Mesenchymal stem cell (in vitro differentiated cells and primary cell): ENCODE results near the gene ADCY1.

Experiments used
- DNase-seq: peaks from one replicate; pipeline ENCODE4 v3.0.0-alpha.2; 2013
- H2AFZ ChIP-seq: one replicate; pipeline ENCODE4 v1.6.1; 2013; ENCODE audit warnings: low read depth, mild to moderate bottlenecking, control low read depth, inconsistent platforms, low read length, moderate library complexity
- H2AK5ac ChIP-seq: 2 replicates; pipeline ENCODE4 v1.6.1; 2013; ENCODE audit warnings: low read length, moderate library complexity, mild to moderate bottlenecking, inconsistent platforms; ENCODE audit not compliant: severe bottlenecking
- H2BK120ac ChIP-seq: one replicate; pipeline ENCODE4 v1.6.1; 2013; ENCODE audit warnings: low read depth, mild to moderate bottlenecking, inconsistent platforms, low read length, moderate library complexity
- H2BK12ac ChIP-seq, 2 experiments: one replicate each; pipeline ENCODE4 v1.6.1; 2013; ENCODE audit warnings: inconsistent platforms in 2 of 2, low read length in 2 of 2, mild to moderate bottlenecking in 2 of 2, moderate library complexity in 2 of 2, control low read depth in 1 of 2
- H2BK15ac ChIP-seq: one replicate; pipeline ENCODE4 v1.6.1; 2013; ENCODE audit warnings: mild to moderate bottlenecking, low read depth, inconsistent platforms; ENCODE audit not compliant: poor library complexity, severe bottlenecking
- H2BK5ac ChIP-seq: 2 replicates; pipeline ENCODE4 v1.6.1; 2013; ENCODE audit warnings: low read depth, mild to moderate bottlenecking, low read length, control low read depth, inconsistent platforms; ENCODE audit not compliant: poor library complexity, severe bottlenecking
- H3K14ac ChIP-seq, 2 experiments: one replicate each; pipeline ENCODE4 v1.6.1; 2013; ENCODE audit warnings: inconsistent platforms in 2 of 2, low read length in 2 of 2, control low read depth in 1 of 2, mild to moderate bottlenecking in 1 of 2, moderate library complexity in 1 of 2
- H3K18ac ChIP-seq, 2 experiments: one replicate each; pipeline ENCODE4 v1.6.1; 2013; ENCODE audit warnings: inconsistent platforms in 2 of 2, low read length in 2 of 2, control low read depth in 1 of 2, low read depth in 1 of 2, mild to moderate bottlenecking in 1 of 2
- H3K23ac ChIP-seq, 2 experiments: one replicate each; pipeline ENCODE4 v1.6.1; 2013; ENCODE audit warnings: inconsistent platforms in 2 of 2, low read length in 2 of 2, mild to moderate bottlenecking in 2 of 2, moderate library complexity in 2 of 2, control low read depth in 1 of 2
- H3K27ac ChIP-seq: 2 replicates; pipeline ENCODE4 v1.5.1; 2013; ENCODE audit warnings: mild to moderate bottlenecking, moderate library complexity, low read length, control low read depth, inconsistent platforms; ENCODE audit not compliant: poor library complexity, severe bottlenecking
- H3K27me3 ChIP-seq, 2 experiments: 2 replicates each; pipeline versions ENCODE4 v1.6.1 to v1.7.0; 2013; ENCODE audit warnings: low read length in 2 of 2, mild to moderate bottlenecking in 2 of 2, moderate library complexity in 2 of 2, control low read depth in 1 of 2, inconsistent platforms in 1 of 2; ENCODE audit not compliant: control insufficient read depth in 1 of 2, insufficient read depth in 1 of 2
- H3K36me3 ChIP-seq, 2 experiments: 2 replicates each; pipeline versions ENCODE4 v1.6.1 to v1.7.0; 2013; ENCODE audit warnings: low read length in 2 of 2, control low read depth in 1 of 2, inconsistent platforms in 1 of 2, low read depth in 1 of 2, mild to moderate bottlenecking in 1 of 2; ENCODE audit not compliant: insufficient read depth in 2 of 2, control insufficient read depth in 1 of 2
- H3K4ac ChIP-seq, 2 experiments: one replicate each; pipeline ENCODE4 v1.6.1; 2013; ENCODE audit warnings: inconsistent platforms in 2 of 2, low read length in 2 of 2, mild to moderate bottlenecking in 2 of 2, moderate library complexity in 2 of 2, control low read depth in 1 of 2, low read depth in 1 of 2
- H3K4me1 ChIP-seq: 2 replicates; pipeline ENCODE4 v1.6.1; 2013; ENCODE audit warnings: low read depth, low read length, control low read depth; ENCODE audit not compliant: control insufficient read depth, insufficient read depth
- H3K4me2 ChIP-seq: 2 replicates; pipeline ENCODE4 v1.6.1; 2013; ENCODE audit warnings: low read length, mild to moderate bottlenecking, inconsistent platforms; ENCODE audit not compliant: poor library complexity, severe bottlenecking
- H3K4me3 ChIP-seq, 2 experiments: 2 replicates each; pipeline versions ENCODE4 v1.5.1 to v1.7.0; 2013; ENCODE audit warnings: low read length in 2 of 2, mild to moderate bottlenecking in 2 of 2, control low read depth in 1 of 2, low read depth in 1 of 2; ENCODE audit not compliant: insufficient read depth in 1 of 2
- H3K79me1 ChIP-seq: replicated peaks from 2 replicates; pipeline ENCODE4 v1.6.1; 2013; ENCODE audit warnings: mild to moderate bottlenecking, control low read depth, low read length, inconsistent platforms; ENCODE audit not compliant: poor library complexity, severe bottlenecking
- H3K9ac ChIP-seq: 2 replicates; pipeline ENCODE4 v1.7.0; 2013; ENCODE audit warnings: mild to moderate bottlenecking, low read length, moderate library complexity
- H3K9me3 ChIP-seq: 2 replicates; pipeline ENCODE4 v1.7.0; 2013; ENCODE audit warnings: mild to moderate bottlenecking, low read length; ENCODE audit not compliant: control insufficient read depth
- H4K8ac ChIP-seq: one replicate; pipeline ENCODE4 v1.6.1; 2013; ENCODE audit warnings: inconsistent platforms, mild to moderate bottlenecking, low read length, moderate library complexity
- H4K91ac ChIP-seq: one replicate; pipeline ENCODE4 v1.6.1; 2013; ENCODE audit warnings: mild to moderate bottlenecking, low read length, inconsistent platforms
- WGBS: methylation state at CpG from one replicate; pipeline ENCODE4 v1.1.7; 2013; ENCODE audit warnings: mixed read lengths; 5-methylcytosine and 5-hydroxymethylcytosine counted together

The ADCY1 gene

DNA sequence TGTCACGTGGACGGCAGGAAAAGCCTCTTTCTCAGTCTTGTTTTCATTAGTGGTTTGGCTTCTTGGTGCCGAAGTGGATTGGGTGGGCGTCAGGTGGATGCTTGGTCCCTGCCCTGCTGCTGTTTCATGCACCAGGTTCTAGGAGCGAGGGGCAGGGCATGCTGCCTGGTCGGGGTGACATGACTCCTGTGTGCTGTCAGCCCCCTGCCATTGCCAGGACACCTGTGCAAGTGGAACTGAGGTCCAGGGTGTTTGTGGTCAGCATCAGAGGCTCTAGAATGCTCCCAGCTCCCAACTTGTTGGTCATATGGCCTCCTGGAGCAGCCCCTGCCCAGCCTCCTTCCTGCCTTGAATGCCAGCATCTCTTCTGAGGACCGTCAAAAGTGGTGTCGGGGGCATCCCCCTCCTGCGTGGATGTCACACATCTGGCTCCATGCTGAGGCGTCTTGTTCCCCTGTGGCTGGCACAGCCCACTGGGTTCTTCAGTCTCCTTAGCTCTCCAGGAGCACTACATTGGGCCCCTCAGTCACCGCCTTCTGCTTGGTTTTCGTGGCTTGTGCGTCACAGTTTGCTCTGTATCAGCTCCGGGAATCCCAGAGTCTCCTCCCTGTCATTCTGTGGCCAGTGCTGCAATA is 24.8 kb downstream of the ADCY1 start:
- no peak overlapping the region for H3K9ac ChIP-seq

GRCh38 chr7:45599851-45600706 is 25.9 kb downstream of the ADCY1 start:
- no peak overlapping the region for H3K4me3 ChIP-seq

More for the DNA sequence above, 24.8 kb downstream of the ADCY1 start:
- no peaks in the 10 kb centered on the region for H3K79me1 ChIP-seq
- H3K36me3 ChIP-seq, result no peaks in the 10 kb centered on the region
- DNase-seq, result no peak
- no peak overlapping the region for H4K8ac ChIP-seq
- H4K91ac ChIP-seq, result no peak overlapping the region
- H3K4me3 ChIP-seq, result no peak overlapping the region
- peaks cover 2% of the 10 kb centered on the region for H3K4me1 ChIP-seq
- no peak overlapping the region for H3K4me2 ChIP-seq
- H3K18ac ChIP-seq, result no peak overlapping the region
- no peak overlapping the region for H2AFZ ChIP-seq
- no peak overlapping the region for H3K27ac ChIP-seq
- H2AK5ac ChIP-seq, result no peak overlapping the region
- H2BK120ac ChIP-seq, result no peak overlapping the region
- peaks cover 3 to 18% of the 10 kb centered on the region in 2 experiments for H3K27me3 ChIP-seq
- H2BK5ac ChIP-seq, result no peak overlapping the region
- no peak overlapping the region for H3K23ac ChIP-seq
- no peaks in the 10 kb centered on the region for H3K9me3 ChIP-seq
- H2BK15ac ChIP-seq, result no peak overlapping the region
- no peak overlapping the region for H3K14ac ChIP-seq
- no peak overlapping the region for H2BK12ac ChIP-seq
- WGBS, result 90% methylated on average over 14 of the region's 14 CpGs
- no peak overlapping the region for H3K4ac ChIP-seq

DNA sequence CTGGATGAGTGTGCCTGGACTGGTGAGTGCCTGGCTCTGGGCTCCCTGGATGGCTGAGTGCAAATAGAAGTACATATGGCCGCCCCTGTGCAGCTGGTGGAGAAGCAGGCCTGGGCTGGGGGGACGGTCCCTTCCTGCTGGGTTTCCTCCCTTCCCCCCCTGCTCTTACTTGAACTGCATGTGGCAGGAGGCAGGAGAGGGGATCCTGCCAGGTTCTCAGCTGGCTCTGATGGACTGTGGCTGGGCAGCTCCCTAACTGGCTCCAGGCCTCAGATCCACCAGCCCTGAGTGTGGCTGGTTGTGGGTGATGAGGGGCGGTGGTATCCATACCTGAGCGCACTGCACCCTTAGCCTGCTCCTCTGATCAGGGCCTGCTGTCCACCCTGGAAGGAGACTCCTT is 26.9 kb downstream of the ADCY1 start:
- peak overlapping the region in 1 of 2 experiments; percentile 11 for H3K14ac ChIP-seq
- H3K9me3 ChIP-seq, result peaks cover 8% of the 10 kb centered on the region
- H4K8ac ChIP-seq, result no peak overlapping the region
- WGBS, result 77% methylated on average over 3 of the region's 4 CpGs
- H3K4me1 ChIP-seq, result peaks cover 2% of the 10 kb centered on the region
- H4K91ac ChIP-seq, result no peak overlapping the region
- H3K36me3 ChIP-seq, result no peaks in the 10 kb centered on the region
- H3K4me3 ChIP-seq, result no peak overlapping the region
- no peak overlapping the region for H3K23ac ChIP-seq
- H2AFZ ChIP-seq, result no peak overlapping the region
- no peak overlapping the region for H2BK120ac ChIP-seq
- no peak overlapping the region for H3K4ac ChIP-seq
- no peak overlapping the region for H2BK5ac ChIP-seq
- no peak overlapping the region for H2AK5ac ChIP-seq
- peaks cover 3 to 13% of the 10 kb centered on the region in 2 experiments for H3K27me3 ChIP-seq
- no peak overlapping the region for H3K4me2 ChIP-seq
- H3K79me1 ChIP-seq, result no peaks in the 10 kb centered on the region
- H3K27ac ChIP-seq, result no peak overlapping the region
- H3K9ac ChIP-seq, result no peak overlapping the region
- H3K18ac ChIP-seq, result no peak overlapping the region
- no peak for DNase-seq
- no peak overlapping the region for H2BK15ac ChIP-seq
- no peak overlapping the region for H2BK12ac ChIP-seq

More at GRCh38 chr7:45599851-45600706, 25.9 kb downstream of the ADCY1 start:
- H3K9ac ChIP-seq, result no peak overlapping the region
- peaks cover 3 to 18% of the 10 kb centered on the region in 2 experiments for H3K27me3 ChIP-seq
- H4K8ac ChIP-seq, result no peak overlapping the region
- H3K36me3 ChIP-seq, result no peaks in the 10 kb centered on the region
- H2AK5ac ChIP-seq, result no peak overlapping the region
- no peak overlapping the region for H2BK12ac ChIP-seq
- 79% methylated on average over 10 of the region's 10 CpGs for WGBS
- peaks cover 8% of the 10 kb centered on the region for H3K9me3 ChIP-seq
- H3K4ac ChIP-seq, result no peak overlapping the region
- H2AFZ ChIP-seq, result no peak overlapping the region
- no peak overlapping the region for H3K18ac ChIP-seq
- no peak for DNase-seq
- H2BK5ac ChIP-seq, result no peak overlapping the region
- no peak overlapping the region for H4K91ac ChIP-seq
- no peak overlapping the region for H2BK15ac ChIP-seq
- H3K27ac ChIP-seq, result no peak overlapping the region
- no peak overlapping the region for H2BK120ac ChIP-seq
- H3K4me2 ChIP-seq, result no peak overlapping the region
- H3K4me1 ChIP-seq, result peaks cover 2% of the 10 kb centered on the region
- H3K14ac ChIP-seq, result no peak overlapping the region
- H3K79me1 ChIP-seq, result no peaks in the 10 kb centered on the region
- no peak overlapping the region for H3K23ac ChIP-seq

DNA sequence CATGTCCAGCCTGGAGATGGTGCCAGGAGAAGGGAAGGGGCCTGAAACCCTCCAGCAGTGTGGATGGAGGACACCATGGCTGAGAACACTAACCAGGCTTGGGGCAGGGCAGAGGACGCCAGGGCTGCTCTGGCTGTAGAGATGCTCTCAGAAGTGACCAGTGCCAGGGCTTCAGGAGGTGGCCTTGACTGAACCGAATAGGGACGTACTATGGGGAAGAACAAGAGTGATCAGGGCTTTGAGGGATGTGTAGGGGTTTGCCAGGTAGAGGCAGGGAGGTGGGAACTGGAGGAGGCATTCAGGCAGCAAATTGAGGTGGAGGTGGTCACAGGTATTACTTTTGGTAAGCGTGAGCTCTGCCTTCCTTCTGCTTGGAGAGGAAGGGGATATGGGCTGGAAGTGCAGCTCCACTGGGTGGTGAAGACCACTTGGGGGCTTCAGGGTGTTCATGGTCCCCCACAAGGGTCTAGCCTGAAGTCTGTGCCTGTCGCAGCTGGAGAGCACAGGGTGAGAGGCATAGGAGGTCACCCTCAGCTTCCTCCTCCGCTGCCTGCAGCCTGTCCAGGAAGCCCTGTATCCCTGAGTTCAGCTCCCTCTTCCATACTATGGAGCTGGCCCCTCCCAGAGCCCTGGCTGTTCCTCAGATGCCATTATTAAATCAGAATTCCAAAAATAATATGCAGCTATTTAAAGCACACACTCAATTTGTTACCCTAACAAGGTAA is 27.8 kb downstream of the ADCY1 start:
- Histone ChIP-seq H3K27me3 (peaks cover 2 to 6% of the 10 kb centered on the region in 2 experiments), H3K36me3 (no peaks in the 10 kb centered on the region), H3K79me1 (no peaks in the 10 kb centered on the region), H2BK12ac (no peak overlapping the region), H3K4me3 (no peak overlapping the region), H3K18ac (no peak overlapping the region), H2BK5ac (no peak overlapping the region), H4K8ac (no peak overlapping the region), H4K91ac (no peak overlapping the region), H3K9ac (no peak overlapping the region), H3K4me2 (no peak overlapping the region), H3K14ac (no peak overlapping the region), H3K4ac (no peak overlapping the region), H2BK15ac (no peak overlapping the region), H3K4me1 (peaks cover 2% of the 10 kb centered on the region), H3K27ac (no peak overlapping the region), H3K9me3 (peaks cover 8% of the 10 kb centered on the region), H2AFZ (no peak overlapping the region), H2AK5ac (no peak overlapping the region), H3K23ac (no peak overlapping the region), H2BK120ac (no peak overlapping the region)
- 81% methylated on average over 6 of the region's 6 CpGs for WGBS
- DNase-seq, result no peak
